Measurements from ENCODE around the gene HOXD4. TPM values are rescaled to one million over a fixed set of nuclear protein-coding genes. Genes with fewer than 3 reads are reported as not detected.

HOXD4 gene
- total and polyA plus RNA-seq, 10 of the 15 experiments (the other 5 are each of a cell fraction or from before 2014, with no cell fraction given) = 0.07 TPM; not detected in 9

DNA sequence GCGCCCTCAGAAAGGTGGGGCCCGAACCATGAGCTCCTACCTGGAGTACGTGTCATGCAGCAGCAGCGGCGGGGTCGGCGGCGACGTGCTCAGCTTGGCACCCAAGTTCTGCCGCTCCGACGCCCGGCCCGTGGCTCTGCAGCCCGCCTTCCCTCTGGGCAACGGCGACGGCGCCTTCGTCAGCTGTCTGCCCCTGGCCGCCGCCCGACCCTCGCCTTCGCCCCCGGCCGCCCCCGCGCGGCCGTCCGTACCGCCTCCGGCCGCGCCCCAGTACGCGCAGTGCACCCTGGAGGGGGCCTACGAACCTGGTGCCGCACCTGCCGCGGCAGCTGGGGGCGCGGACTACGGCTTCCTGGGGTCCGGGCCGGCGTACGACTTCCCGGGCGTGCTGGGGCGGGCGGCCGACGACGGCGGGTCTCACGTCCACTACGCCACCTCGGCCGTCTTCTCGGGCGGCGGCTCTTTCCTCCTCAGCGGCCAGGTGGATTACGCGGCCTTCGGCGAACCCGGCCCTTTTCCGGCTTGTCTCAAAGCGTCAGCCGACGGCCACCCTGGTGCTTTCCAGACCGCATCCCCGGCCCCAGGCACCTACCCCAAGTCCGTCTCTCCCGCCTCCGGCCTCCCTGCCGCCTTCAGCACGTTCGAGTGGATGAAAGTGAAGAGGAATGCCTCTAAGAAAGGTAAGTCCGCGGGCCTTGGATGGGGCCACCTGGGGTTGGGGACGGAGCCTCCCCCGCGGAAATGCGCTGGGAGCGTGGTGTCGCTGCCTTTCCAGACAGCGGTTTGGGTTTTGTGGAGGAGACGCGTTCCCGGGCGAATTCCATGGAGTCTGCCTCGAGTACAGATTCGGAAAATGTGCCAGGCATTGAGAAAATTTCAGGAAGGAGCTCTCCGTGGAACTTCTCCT, 37.7 kb downstream of the HOXD4 start:
- H3K36me3 ChIP-seq (ENCODE audit: control insufficient read depth in 2 of 2, insufficient read depth in 2 of 2, low read length in 1 of 2) = no peaks in the 10 kb centered on the region
- peak; percentile 27 for TF ChIP-seq SUZ12 (IDR thresholded peaks at IDR 0.05; ENCODE audit: unreplicated experiment)
- TF ChIP-seq ZNF24 (IDR thresholded peaks at IDR 0.05) = no peak
- in situ Hi-C loops (cut with MboI) (no loop called here), intact Hi-C loops (cut with micrococcal nuclease; ENCODE audit: unreplicated experiment) (no loop called here)
- peaks cover 2 to 23% of the 10 kb centered on the region in 2 experiments for H3K27me3 ChIP-seq (replicated peaks in 1 of 2; ENCODE audit: control insufficient read depth in 2 of 2, insufficient read depth in 2 of 2, low read length in 1 of 2)
- H3K9me3 ChIP-seq (replicated peaks; ENCODE audit: control insufficient read depth, insufficient read depth, low read length) = no peaks in the 10 kb centered on the region; the same call in 2 of the 3 replicates
- FAIRE-seq (no peak), ATAC-seq (no peak), DNase-seq (ENCODE audit: low read depth, low spot score) (no peak)
- no peaks in the 10 kb centered on the region for H4K20me1 ChIP-seq (ENCODE audit: control insufficient read depth, insufficient read depth)
- ChIA-PET CTCF (no interaction called here), RAD21 (ENCODE audit: unreplicated experiment) (no interaction called here), POLR2A (no interaction called here), SMC1A (ENCODE audit: uncharacterized antibody, unreplicated experiment) (no interaction called here)
- H3K9ac ChIP-seq (ENCODE audit: control insufficient read depth, insufficient read depth, low read length) = no peak overlapping the region
- no TSS peak for BruUV-seq (replicated peaks)
- no peak overlapping the region for H3K4me3 ChIP-seq
- no peak overlapping the region for H3K27ac ChIP-seq (ENCODE audit: control insufficient read depth, insufficient read depth)
- 0 out of 2 replicates have a peak overlapping the region, but pooled peaks have one; percentile 14 for H3K4me2 ChIP-seq (ENCODE audit: control insufficient read depth, insufficient read depth)
- H3K4me1 ChIP-seq (ENCODE audit: control insufficient read depth, insufficient read depth, low read length) = no peaks in the 10 kb centered on the region
- WGBS (ENCODE audit: insufficient coverage, insufficient replicate concordance, low lambda C conversion rate, missing lambda C conversion rate) = 37% methylated on average over 60 of the region's 98 CpGs
- H2AFZ ChIP-seq (ENCODE audit: control insufficient read depth, low read depth, low read length) = no peak overlapping the region
- no peaks in the 10 kb centered on the region for H3K79me2 ChIP-seq (ENCODE audit: control insufficient read depth, insufficient read depth, low read length)

DNA sequence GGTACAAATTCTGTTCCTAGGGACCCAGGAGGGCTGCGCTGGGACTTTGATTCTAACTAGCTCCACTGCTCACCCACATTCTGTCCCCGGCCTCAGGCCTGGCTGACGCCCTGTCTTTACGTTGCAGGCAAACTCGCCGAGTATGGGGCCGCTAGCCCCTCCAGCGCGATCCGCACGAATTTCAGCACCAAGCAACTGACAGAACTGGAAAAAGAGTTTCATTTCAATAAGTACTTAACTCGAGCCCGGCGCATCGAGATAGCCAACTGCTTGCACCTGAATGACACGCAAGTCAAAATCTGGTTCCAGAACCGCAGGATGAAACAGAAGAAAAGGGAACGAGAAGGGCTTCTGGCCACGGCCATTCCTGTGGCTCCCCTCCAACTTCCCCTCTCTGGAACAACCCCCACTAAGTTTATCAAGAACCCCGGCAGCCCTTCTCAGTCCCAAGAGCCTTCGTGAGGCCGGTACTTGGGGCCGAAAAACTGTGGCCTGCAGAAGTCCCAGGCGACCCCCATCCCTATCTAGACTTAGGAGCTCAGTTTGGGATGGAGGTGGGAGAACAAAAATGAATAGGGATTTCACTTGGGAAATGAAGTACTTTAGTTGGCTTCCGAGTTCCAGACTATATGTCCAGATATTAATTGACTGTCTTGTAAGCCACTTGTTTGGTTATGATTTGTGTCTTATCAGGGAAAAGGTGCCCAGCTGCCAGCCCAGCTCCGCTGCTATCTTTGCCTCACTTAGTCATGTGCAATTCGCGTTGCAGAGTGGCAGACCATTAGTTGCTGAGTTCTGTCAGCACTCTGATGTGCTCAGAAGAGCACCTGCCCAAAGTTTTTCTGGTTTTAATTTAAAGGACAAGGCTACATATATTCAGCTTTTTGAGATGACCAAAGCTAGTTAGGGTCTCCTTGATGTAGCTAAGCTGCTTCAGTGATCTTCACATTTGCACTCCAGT, 38.6 kb downstream of the HOXD4 start:
- no peaks in the 10 kb centered on the region; the same call in 2 of the 3 replicates for H3K9me3 ChIP-seq (replicated peaks; ENCODE audit: control insufficient read depth, insufficient read depth, low read length)
- SMC1A ChIA-PET (ENCODE audit: uncharacterized antibody, unreplicated experiment) = no interaction called here
- WGBS (ENCODE audit: insufficient coverage, insufficient replicate concordance, low lambda C conversion rate, missing lambda C conversion rate) = 15% methylated on average over 28 of the region's 28 CpGs
- H3K27me3 ChIP-seq (replicated peaks in 1 of 2; ENCODE audit: control insufficient read depth in 2 of 2, insufficient read depth in 2 of 2, low read length in 1 of 2) = peaks cover 2 to 23% of the 10 kb centered on the region in 2 experiments
- no peak overlapping the region for H3K4me3 ChIP-seq
- H3K79me2 ChIP-seq (ENCODE audit: control insufficient read depth, insufficient read depth, low read length) = no peaks in the 10 kb centered on the region
- no peak overlapping the region for H3K4me2 ChIP-seq (ENCODE audit: control insufficient read depth, insufficient read depth)
- H3K27ac ChIP-seq (ENCODE audit: control insufficient read depth, insufficient read depth) = no peak overlapping the region
- ATAC-seq (no peak), DNase-seq (ENCODE audit: low read depth, low spot score) (no peak), FAIRE-seq (no peak)
- RAD21 ChIA-PET (ENCODE audit: unreplicated experiment) = no interaction called here
- no peaks in the 10 kb centered on the region for H3K36me3 ChIP-seq (ENCODE audit: control insufficient read depth in 2 of 2, insufficient read depth in 2 of 2, low read length in 1 of 2)
- POLR2A ChIA-PET = no interaction called here
- no peak overlapping the region for H2AFZ ChIP-seq (ENCODE audit: control insufficient read depth, low read depth, low read length)
- H3K4me1 ChIP-seq (ENCODE audit: control insufficient read depth, insufficient read depth, low read length) = no peaks in the 10 kb centered on the region
- intact Hi-C loops (cut with micrococcal nuclease; ENCODE audit: unreplicated experiment) (no loop called here), in situ Hi-C loops (cut with MboI) (no loop called here)
- no peaks in the 10 kb centered on the region for H4K20me1 ChIP-seq (ENCODE audit: control insufficient read depth, insufficient read depth)
- TF ChIP-seq ASH2L (IDR thresholded peaks at IDR 0.05; ENCODE audit: borderline replicate concordance, low read depth) = no peak
- peak; percentile 47; the same call in 1 of the 2 replicates for TF ChIP-seq EZH2 (IDR thresholded peaks at IDR 0.05; ENCODE audit: borderline replicate concordance, control insufficient read depth, low read depth, low read length)
- BruUV-seq (replicated peaks) = no TSS peak
- no peak overlapping the region for H3K9ac ChIP-seq (ENCODE audit: control insufficient read depth, insufficient read depth, low read length)
- CTCF ChIA-PET = interaction anchor here (0.6 to 1.0 kb wide), 2 partner anchors 371 to 462 kb away, joined by 3 read pairs; no protein-coding TSS in a partner anchor
